ENCODE data around the gene ACVR2B. TPM values are rescaled to one million over a fixed set of nuclear protein-coding genes. Genes with fewer than 3 reads are reported as not detected.

The ACVR2B gene
- total and polyA plus RNA-seq, 2 experiments from 2014 or later = 9.0 to 15.4 TPM

- Histone ChIP-seq H3K36me3 (replicated peaks; ENCODE audit: insufficient read depth, low read depth) (no peaks in the 10 kb centered on the region), H3K9me2 (replicated peaks; ENCODE audit: insufficient read depth) (no peaks in the 10 kb centered on the region), H3K4me2 (no peak overlapping the region), H3K4me3 (no peak overlapping the region), H3K27me3 (no peaks in the 10 kb centered on the region), H3K79me2 (no peaks in the 10 kb centered on the region), H3K27ac (no peak overlapping the region), H3K4me1 (ENCODE audit: insufficient read depth) (peaks cover 8% of the 10 kb centered on the region), H2AFZ (no peak overlapping the region), H3K9me3 (ENCODE audit: low read depth) (no peaks in the 10 kb centered on the region), H4K20me1 (ENCODE audit: insufficient read depth, poor library complexity, severe bottlenecking) (no peaks in the 10 kb centered on the region)
- DNase-seq (ENCODE audit: low spot score) = no peak
- no peak for TF ChIP-seq EZH2phosphoT487 (IDR thresholded peaks at IDR 0.05; ENCODE audit: low read depth, severe bottlenecking, unreplicated experiment)
- TF ChIP-seq EZH2 (IDR thresholded peaks at IDR 0.05; ENCODE audit: borderline replicate concordance) = no peak
- TF ChIP-seq CTCF (IDR thresholded peaks at IDR 0.05; ENCODE audit: poor library complexity) = no peak
- WGBS (ENCODE audit: low lambda C conversion rate, missing lambda C conversion rate) = 88% methylated on average over 2 of the region's 2 CpGs
These were observed 35.3 kb downstream of the ACVR2B start for GRCh38 chr3:38488949-38489348.

GRCh38 chr3:38489766-38490165, 36.1 kb downstream of the ACVR2B start:
- Histone ChIP-seq H3K27ac (no peak overlapping the region), H3K9me3 (ENCODE audit: low read depth) (no peaks in the 10 kb centered on the region), H4K20me1 (ENCODE audit: insufficient read depth, poor library complexity, severe bottlenecking) (no peaks in the 10 kb centered on the region), H3K4me3 (no peak overlapping the region), H3K4me2 (no peak overlapping the region), H3K4me1 (ENCODE audit: insufficient read depth) (peaks cover 8% of the 10 kb centered on the region), H2AFZ (no peak overlapping the region), H3K79me2 (no peaks in the 10 kb centered on the region), H3K36me3 (replicated peaks; ENCODE audit: insufficient read depth, low read depth) (no peaks in the 10 kb centered on the region), H3K9me2 (replicated peaks; ENCODE audit: insufficient read depth) (no peaks in the 10 kb centered on the region), H3K27me3 (no peaks in the 10 kb centered on the region)
- DNase-seq (ENCODE audit: low spot score) = no peak
- WGBS (ENCODE audit: low lambda C conversion rate, missing lambda C conversion rate) = 100% methylated on average over 2 of the region's 2 CpGs
- no peak for TF ChIP-seq EZH2phosphoT487 (IDR thresholded peaks at IDR 0.05; ENCODE audit: low read depth, severe bottlenecking, unreplicated experiment)
- TF ChIP-seq CTCF (IDR thresholded peaks at IDR 0.05; ENCODE audit: poor library complexity) = no peak
- TF ChIP-seq EZH2 (IDR thresholded peaks at IDR 0.05; ENCODE audit: borderline replicate concordance) = no peak

- H3K9me3 ChIP-seq (ENCODE audit: low read depth) = no peaks in the 10 kb centered on the region
- TF ChIP-seq EZH2phosphoT487 (IDR thresholded peaks at IDR 0.05; ENCODE audit: low read depth, severe bottlenecking, unreplicated experiment) = no peak
- TF ChIP-seq CTCF (IDR thresholded peaks at IDR 0.05; ENCODE audit: poor library complexity) = no peak
- no peak for TF ChIP-seq EZH2 (IDR thresholded peaks at IDR 0.05; ENCODE audit: borderline replicate concordance)
- no peaks in the 10 kb centered on the region for H3K36me3 ChIP-seq (replicated peaks; ENCODE audit: insufficient read depth, low read depth)
- no peaks in the 10 kb centered on the region for H3K79me2 ChIP-seq
- no peaks in the 10 kb centered on the region for H4K20me1 ChIP-seq (ENCODE audit: insufficient read depth, poor library complexity, severe bottlenecking)
- H3K4me3 ChIP-seq = no peak overlapping the region
- 73% methylated on average over 11 of the region's 11 CpGs for WGBS (ENCODE audit: low lambda C conversion rate, missing lambda C conversion rate)
- no peak for DNase-seq (ENCODE audit: low spot score)
- H3K4me1 ChIP-seq (ENCODE audit: insufficient read depth) = peaks cover 8% of the 10 kb centered on the region
- no peak overlapping the region for H3K4me2 ChIP-seq
- H3K27me3 ChIP-seq = no peaks in the 10 kb centered on the region
- no peaks in the 10 kb centered on the region for H3K9me2 ChIP-seq (replicated peaks; ENCODE audit: insufficient read depth)
- no peak overlapping the region for H3K27ac ChIP-seq
- no peak overlapping the region for H2AFZ ChIP-seq
These were observed 36.8 kb downstream of the ACVR2B start for GRCh38 chr3:38490281-38491030.

Measured in hepatocyte (in vitro differentiated cells).